ENCODE data around the gene IMP4. TPM values are rescaled to one million over a fixed set of nuclear protein-coding genes. Genes with fewer than 3 reads are reported as not detected.

The IMP4 gene
- total and polyA plus RNA-seq, 2 donors (not counting 3 experiments of a cell fraction or from before 2014, with no cell fraction given), result 74.0 to 149 TPM

DNA sequence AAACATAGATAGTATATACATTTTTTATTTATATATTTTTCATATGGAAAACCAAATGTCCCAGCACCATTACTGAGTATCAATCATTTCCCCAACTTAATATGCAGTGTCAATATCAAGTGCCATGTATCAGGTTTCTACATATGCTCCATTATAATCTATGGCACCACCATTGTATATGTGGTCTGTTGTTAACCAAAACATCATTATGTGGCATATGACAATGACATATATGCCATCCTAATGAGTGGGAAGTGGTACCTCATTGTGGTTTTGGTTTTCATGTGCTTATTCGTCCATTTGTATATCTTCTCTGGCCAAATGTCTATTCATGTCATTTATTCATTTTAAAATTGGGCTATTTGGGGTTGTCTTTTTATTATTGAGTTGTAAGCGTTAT is 22.4 kb downstream of the IMP4 start:
- Histone ChIP-seq H3K79me2 (ENCODE audit: control insufficient read depth, insufficient read depth, low read length) (no peaks in the 10 kb centered on the region), H3K4me1 (ENCODE audit: control insufficient read depth, extremely low read depth, insufficient read depth, low read length) (no peaks in the 10 kb centered on the region), H3K9me1 (replicated peaks; ENCODE audit: control insufficient read depth, extremely low read depth, insufficient read depth, low read length) (no peaks in the 10 kb centered on the region), H3K9ac (replicated peaks; ENCODE audit: extremely low read depth, insufficient read depth, low read length) (no peak overlapping the region), H3K36me3 (ENCODE audit: control insufficient read depth in 2 of 2, extremely low read depth in 1 of 2, insufficient read depth in 2 of 2, low read length in 2 of 2) (no peaks in the 10 kb centered on the region), H2AFZ (ENCODE audit: low read depth, low read length) (no peak overlapping the region), H4K20me1 (replicated peaks; ENCODE audit: control insufficient read depth, extremely low read depth, insufficient read depth, low read length) (no peaks in the 10 kb centered on the region), H3K4me2 (ENCODE audit: insufficient read depth, low read length) (no peak overlapping the region), H3K9me3 (replicated peaks; ENCODE audit: control insufficient read depth, insufficient read depth, low read length) (no peaks in the 10 kb centered on the region), H3K27ac (ENCODE audit: insufficient read depth, low read depth, low read length) (no peak overlapping the region), H3K27me3 (ENCODE audit: control insufficient read depth in 2 of 2, insufficient read depth in 2 of 2, low read length in 2 of 2) (no peaks in the 10 kb centered on the region), H3K4me3 (replicated peaks in 1 of 3; ENCODE audit: insufficient read depth in 1 of 3, low read depth in 1 of 3, low read length in 3 of 3) (no peak overlapping the region)
- TF ChIP-seq JUN (IDR thresholded peaks at IDR 0.05; ENCODE audit: borderline replicate concordance, insufficient read depth, insufficient read length, low read depth) (no peak), POLR2A (IDR thresholded peaks at IDR 0.05; ENCODE audit: low read depth, low read length) (no peak), POLR2AphosphoS5 (IDR thresholded peaks at IDR 0.05; ENCODE audit: insufficient read depth, low read depth, low read length) (no peak), FOS (IDR thresholded peaks at IDR 0.05; ENCODE audit: borderline replicate concordance, insufficient read depth, low read length) (no peak), EZH2 (IDR thresholded peaks at IDR 0.05; ENCODE audit: borderline replicate concordance, low read depth, low read length, severe bottlenecking) (no peak), GATA2 (IDR thresholded peaks at IDR 0.05; ENCODE audit: insufficient read depth, insufficient read length, low read depth, low read length) (no peak), MYC (IDR thresholded peaks at IDR 0.05; ENCODE audit: low read depth, low read length) (no peak)
- TF ChIP-seq, protein P1, sequence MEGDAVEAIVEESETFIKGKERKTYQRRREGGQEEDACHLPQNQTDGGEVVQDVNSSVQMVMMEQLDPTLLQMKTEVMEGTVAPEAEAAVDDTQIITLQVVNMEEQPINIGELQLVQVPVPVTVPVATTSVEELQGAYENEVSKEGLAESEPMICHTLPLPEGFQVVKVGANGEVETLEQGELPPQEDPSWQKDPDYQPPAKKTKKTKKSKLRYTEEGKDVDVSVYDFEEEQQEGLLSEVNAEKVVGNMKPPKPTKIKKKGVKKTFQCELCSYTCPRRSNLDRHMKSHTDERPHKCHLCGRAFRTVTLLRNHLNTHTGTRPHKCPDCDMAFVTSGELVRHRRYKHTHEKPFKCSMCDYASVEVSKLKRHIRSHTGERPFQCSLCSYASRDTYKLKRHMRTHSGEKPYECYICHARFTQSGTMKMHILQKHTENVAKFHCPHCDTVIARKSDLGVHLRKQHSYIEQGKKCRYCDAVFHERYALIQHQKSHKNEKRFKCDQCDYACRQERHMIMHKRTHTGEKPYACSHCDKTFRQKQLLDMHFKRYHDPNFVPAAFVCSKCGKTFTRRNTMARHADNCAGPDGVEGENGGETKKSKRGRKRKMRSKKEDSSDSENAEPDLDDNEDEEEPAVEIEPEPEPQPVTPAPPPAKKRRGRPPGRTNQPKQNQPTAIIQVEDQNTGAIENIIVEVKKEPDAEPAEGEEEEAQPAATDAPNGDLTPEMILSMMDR (IDR thresholded peaks at IDR 0.05; ENCODE audit: extremely low read depth in 1 of 2, insufficient read depth in 1 of 2, low read depth in 1 of 2, low read length in 2 of 2), result no peak
- TF ChIP-seq, protein P2, sequence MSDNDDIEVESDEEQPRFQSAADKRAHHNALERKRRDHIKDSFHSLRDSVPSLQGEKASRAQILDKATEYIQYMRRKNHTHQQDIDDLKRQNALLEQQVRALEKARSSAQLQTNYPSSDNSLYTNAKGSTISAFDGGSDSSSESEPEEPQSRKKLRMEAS (IDR thresholded peaks at IDR 0.05; ENCODE audit: insufficient read depth, insufficient read length), result no peak
- ChIA-PET CTCF (no interaction called here), POLR2A (no interaction called here)
- intact Hi-C loops (cut with micrococcal nuclease), result no loop called here
- BruUV-seq (replicated peaks), result no TSS peak
- dilution Hi-C loops (cut with MboI; ENCODE audit: extremely low pct_ligation_motif_present, low sequenced_read_pairs), result no loop called here
- DNase-seq (ENCODE audit: low read depth, low spot score), result no peak
- FAIRE-seq, result no peak

All from endothelial cell of umbilical vein (primary cell).